ENCODE results near the gene PAK6.

DNA sequence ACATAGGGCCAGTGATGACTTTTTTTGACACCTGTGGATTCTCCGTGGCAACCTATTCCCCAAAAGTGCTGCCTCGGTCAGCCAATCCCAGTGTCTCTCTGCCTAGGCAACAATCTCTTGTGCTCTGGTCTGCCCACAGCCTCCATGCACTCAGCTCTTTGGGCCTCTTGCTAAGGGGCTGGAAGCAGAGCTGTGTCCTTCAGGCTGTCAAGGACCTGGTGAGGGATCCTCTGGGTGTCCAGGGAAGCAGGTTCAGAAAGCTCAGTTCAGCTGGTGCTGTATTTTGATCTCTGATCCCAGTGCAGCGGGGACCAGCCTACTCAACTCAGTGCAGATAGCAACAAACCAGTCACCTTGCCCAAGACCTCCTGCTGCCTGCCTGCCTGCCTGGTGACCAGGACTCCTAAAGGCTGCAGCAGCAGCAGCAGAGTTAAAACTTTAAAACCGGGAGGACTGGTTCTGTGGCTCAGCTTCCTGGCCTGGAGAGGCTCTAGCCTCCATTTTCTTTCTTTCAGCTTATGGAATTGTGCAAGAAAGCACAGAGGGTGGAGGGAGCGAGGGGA lies 6.2 kb downstream of the PAK6 start:
- TF ChIP-seq POLR2A (IDR thresholded peaks at IDR 0.05; ENCODE audit: low read depth), result no peak
- TF ChIP-seq, protein P1, sequence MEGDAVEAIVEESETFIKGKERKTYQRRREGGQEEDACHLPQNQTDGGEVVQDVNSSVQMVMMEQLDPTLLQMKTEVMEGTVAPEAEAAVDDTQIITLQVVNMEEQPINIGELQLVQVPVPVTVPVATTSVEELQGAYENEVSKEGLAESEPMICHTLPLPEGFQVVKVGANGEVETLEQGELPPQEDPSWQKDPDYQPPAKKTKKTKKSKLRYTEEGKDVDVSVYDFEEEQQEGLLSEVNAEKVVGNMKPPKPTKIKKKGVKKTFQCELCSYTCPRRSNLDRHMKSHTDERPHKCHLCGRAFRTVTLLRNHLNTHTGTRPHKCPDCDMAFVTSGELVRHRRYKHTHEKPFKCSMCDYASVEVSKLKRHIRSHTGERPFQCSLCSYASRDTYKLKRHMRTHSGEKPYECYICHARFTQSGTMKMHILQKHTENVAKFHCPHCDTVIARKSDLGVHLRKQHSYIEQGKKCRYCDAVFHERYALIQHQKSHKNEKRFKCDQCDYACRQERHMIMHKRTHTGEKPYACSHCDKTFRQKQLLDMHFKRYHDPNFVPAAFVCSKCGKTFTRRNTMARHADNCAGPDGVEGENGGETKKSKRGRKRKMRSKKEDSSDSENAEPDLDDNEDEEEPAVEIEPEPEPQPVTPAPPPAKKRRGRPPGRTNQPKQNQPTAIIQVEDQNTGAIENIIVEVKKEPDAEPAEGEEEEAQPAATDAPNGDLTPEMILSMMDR (IDR thresholded peaks at IDR 0.05), result no peak
- TF ChIP-seq POLR2AphosphoS5 (IDR thresholded peaks at IDR 0.05), result no peak
